Muscle of leg (tissue), 11 donors: ENCODE measurements around the gene ANKFY1. TPM values are rescaled to one million over a fixed set of nuclear protein-coding genes. Genes with fewer than 3 reads are reported as not detected.

Experiments
- DNase-seq: peaks from one replicate; pipeline ENCODE4 v3.0.0; 2013
- H3K27ac ChIP-seq: one replicate; pipeline ENCODE4 v1.5.1; 2013; ENCODE audit warnings: mild to moderate bottlenecking, low read length, control low read depth
- H3K27me3 ChIP-seq: one replicate; pipeline ENCODE4 v1.6.1; 2013; ENCODE audit warnings: low read length; ENCODE audit not compliant: control insufficient read depth, insufficient read depth
- H3K36me3 ChIP-seq: one replicate; pipeline ENCODE4 v1.6.1; 2013; ENCODE audit warnings: low read length; ENCODE audit not compliant: control insufficient read depth, insufficient read depth
- H3K4me1 ChIP-seq: one replicate; pipeline ENCODE4 v1.6.1; 2013; ENCODE audit warnings: low read length; ENCODE audit not compliant: control insufficient read depth, insufficient read depth
- H3K4me3 ChIP-seq: one replicate; pipeline ENCODE4 v1.5.1; 2013; ENCODE audit warnings: low read length, control low read depth
- H3K9me3 ChIP-seq: replicated peaks from 2 replicates; pipeline ENCODE4 v1.6.1; 2013; ENCODE audit warnings: low read depth, low read length; ENCODE audit not compliant: control insufficient read depth
- whole genome bisulfite sequencing: methylation state at CpG from one replicate; pipeline ENCODE4 v1.1.5; 2013; ENCODE audit warnings: missing lambda C conversion rate; ENCODE audit not compliant: insufficient coverage; 5-methylcytosine and 5-hydroxymethylcytosine counted together
- polyA plus RNA-seq, 8 donors: library from polyadenylated mRNA; unstranded; fragments of 120-200 nt; gene quantifications; one replicate each; pipeline versions ENCODE4 v1.2.1 to v1.2.3, GENCODE V29; 2013; ENCODE audit warnings: inconsistent platforms in 1 of 8, low replicate concordance in 1 of 8; ENCODE audit not compliant: insufficient read length in 8 of 8, insufficient read depth in 1 of 8
- total RNA-seq: library from RNA; stranded (reverse); fragments of 120-200 nt; gene quantifications from one replicate; pipeline ENCODE4 v1.2.4, GENCODE V29; 2013

Gene ANKFY1
- total and polyA plus RNA-seq, 9 donors, result 21.1 to 36.5 (median 27.3) TPM

- peaks cover 9% of the 10 kb centered on the region for H3K4me1 ChIP-seq
- H3K27me3 ChIP-seq, result no peaks in the 10 kb centered on the region
- H3K4me3 ChIP-seq, result no peak overlapping the region
- 100% methylated on average over 1 of the region's 5 CpGs for WGBS
- no peak for DNase-seq
- H3K27ac ChIP-seq, result no peak overlapping the region
- peaks cover 22% of the 10 kb centered on the region for H3K36me3 ChIP-seq
- no peaks in the 10 kb centered on the region for H3K9me3 ChIP-seq
Observed at GRCh38 chr17:4246674-4247073, 17.1 kb downstream of the ANKFY1 start.

GRCh38 chr17:4241535-4241934, 22.2 kb downstream of the ANKFY1 start:
- H3K9me3 ChIP-seq, result no peaks in the 10 kb centered on the region
- H3K36me3 ChIP-seq, result peaks cover 25% of the 10 kb centered on the region
- no peaks in the 10 kb centered on the region for H3K27me3 ChIP-seq
- DNase-seq, result no peak
- H3K4me3 ChIP-seq, result no peak overlapping the region
- 95% methylated on average over 9 of the region's 11 CpGs for WGBS
- H3K27ac ChIP-seq, result no peak overlapping the region
- no peaks in the 10 kb centered on the region for H3K4me1 ChIP-seq

GRCh38 chr17:4236456-4236855, 27.3 kb downstream of the ANKFY1 start:
- Histone ChIP-seq H3K36me3 (peaks cover 31% of the 10 kb centered on the region), H3K9me3 (no peaks in the 10 kb centered on the region), H3K27me3 (no peaks in the 10 kb centered on the region), H3K27ac (no peak overlapping the region), H3K4me3 (no peak overlapping the region), H3K4me1 (peaks cover 3% of the 10 kb centered on the region)
- WGBS, result no CpG with 5 or more reads among the region's 3 CpGs
- peak; percentile 30 for DNase-seq

- H3K9me3 ChIP-seq, result no peaks in the 10 kb centered on the region
- H3K4me1 ChIP-seq, result peaks cover 7% of the 10 kb centered on the region
- H3K36me3 ChIP-seq, result peaks cover 29% of the 10 kb centered on the region
- H3K27ac ChIP-seq, result no peak overlapping the region
- peak; percentile 30 for DNase-seq
- no peaks in the 10 kb centered on the region for H3K27me3 ChIP-seq
- no peak overlapping the region for H3K4me3 ChIP-seq
- no CpG with 5 or more reads among the region's 8 CpGs for WGBS
Observed at GRCh38 chr17:4235372-4236279, 28.2 kb downstream of the ANKFY1 start.

GRCh38 chr17:4234401-4234800, 29.4 kb downstream of the ANKFY1 start:
- Histone ChIP-seq H3K27me3 (no peaks in the 10 kb centered on the region), H3K27ac (no peak overlapping the region), H3K4me1 (peaks cover 10% of the 10 kb centered on the region), H3K9me3 (no peaks in the 10 kb centered on the region), H3K36me3 (peaks cover 20% of the 10 kb centered on the region), H3K4me3 (no peak overlapping the region)
- DNase-seq, result no peak

DNA sequence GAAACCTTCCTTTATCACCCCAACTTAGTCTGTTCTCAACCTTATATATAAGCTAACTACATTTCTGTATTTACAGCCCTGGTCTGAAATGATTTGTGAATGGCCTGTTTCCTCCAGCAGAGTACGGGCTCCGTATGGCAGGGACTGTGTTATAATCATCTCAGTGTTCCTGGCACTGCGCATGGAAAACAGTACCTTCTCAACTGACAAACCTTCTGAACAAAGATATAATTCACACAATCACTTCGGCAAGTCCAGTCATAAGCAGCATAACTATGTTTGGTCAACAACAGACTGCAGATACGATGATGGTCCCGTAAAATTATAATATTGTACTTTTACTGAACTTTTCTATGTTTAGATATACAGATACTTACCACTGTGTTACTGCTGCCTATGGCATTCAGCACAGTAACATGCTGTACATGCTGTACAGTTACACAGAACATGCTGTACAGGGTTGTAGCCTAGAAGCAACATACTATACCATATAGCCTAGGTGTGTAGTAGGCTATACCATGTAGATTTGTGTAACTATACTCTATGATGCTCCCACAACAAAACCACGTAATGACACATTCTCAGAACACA, 30.0 kb downstream of the ANKFY1 start:
- H3K4me3 ChIP-seq, result no peak overlapping the region
- peaks cover 20% of the 10 kb centered on the region for H3K36me3 ChIP-seq
- WGBS, result 72% methylated on average over 3 of the region's 7 CpGs
- H3K4me1 ChIP-seq, result peaks cover 10% of the 10 kb centered on the region
- DNase-seq, result peak; percentile 72
- no peak overlapping the region for H3K27ac ChIP-seq
- no peaks in the 10 kb centered on the region for H3K27me3 ChIP-seq
- no peaks in the 10 kb centered on the region for H3K9me3 ChIP-seq

- Histone ChIP-seq H3K9me3 (no peaks in the 10 kb centered on the region), H3K27ac (no peak overlapping the region), H3K27me3 (no peaks in the 10 kb centered on the region), H3K4me1 (peaks cover 10% of the 10 kb centered on the region), H3K36me3 (peaks cover 23% of the 10 kb centered on the region), H3K4me3 (no peak overlapping the region)
- no peak for DNase-seq
- WGBS, result no CpG with 5 or more reads among the region's 4 CpGs
Observed at GRCh38 chr17:4232168-4232813, 31.5 kb downstream of the ANKFY1 start.

DNA sequence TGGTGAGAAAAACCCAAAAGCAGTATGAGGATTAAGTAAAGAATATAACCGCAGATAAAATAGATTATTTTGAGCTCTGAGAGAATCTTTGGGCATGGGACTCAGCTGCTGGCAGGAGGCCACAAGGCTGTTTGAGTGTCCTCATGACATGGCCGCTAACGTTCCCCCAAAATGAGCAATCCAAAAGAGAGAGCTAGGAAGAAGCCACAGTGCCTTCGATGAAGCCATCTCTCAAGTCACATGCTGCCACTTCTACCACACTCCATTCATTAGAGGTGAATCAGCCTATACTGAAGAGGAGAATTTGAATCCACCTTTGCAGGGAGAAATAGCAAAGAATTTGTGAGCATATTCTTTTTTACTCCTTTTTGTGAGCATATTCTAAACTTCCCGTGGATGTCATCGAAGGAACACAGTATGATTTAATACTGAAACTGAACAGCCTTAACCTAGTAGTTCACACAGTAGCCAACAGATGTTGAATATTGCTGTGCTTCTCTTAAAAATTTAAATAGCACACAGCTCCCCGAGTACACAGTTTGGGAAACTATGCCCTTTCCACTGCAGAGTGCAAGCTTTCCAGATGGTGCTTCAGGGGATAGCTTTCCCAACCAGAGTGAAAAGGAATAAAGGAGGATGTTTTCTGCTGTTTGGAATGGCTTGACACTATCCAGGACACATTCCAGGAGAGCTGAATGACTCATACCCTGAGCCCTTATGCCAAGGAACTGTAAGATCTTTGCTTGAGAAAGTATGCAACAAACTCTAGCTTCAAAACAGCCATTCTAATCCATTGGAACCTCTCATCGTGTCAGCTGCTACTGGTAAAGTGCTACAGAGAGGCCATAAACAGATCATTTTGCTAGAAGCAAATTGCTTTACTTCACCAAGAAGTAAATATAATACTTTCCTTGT, 33.9 kb downstream of the ANKFY1 start:
- peak overlapping the region; percentile 71 for H3K27ac ChIP-seq
- H3K36me3 ChIP-seq, result peaks cover 22% of the 10 kb centered on the region
- H3K9me3 ChIP-seq, result no peaks in the 10 kb centered on the region
- no peak overlapping the region for H3K4me3 ChIP-seq
- DNase-seq, result peak; percentile 97
- no peaks in the 10 kb centered on the region for H3K27me3 ChIP-seq
- H3K4me1 ChIP-seq, result peaks cover 10% of the 10 kb centered on the region
- no CpG with 5 or more reads among the region's 8 CpGs for WGBS

- H3K27me3 ChIP-seq, result no peaks in the 10 kb centered on the region
- no peak overlapping the region for H3K4me3 ChIP-seq
- H3K4me1 ChIP-seq, result no peaks in the 10 kb centered on the region
- no peak overlapping the region for H3K27ac ChIP-seq
- H3K9me3 ChIP-seq, result no peaks in the 10 kb centered on the region
- peaks cover 14% of the 10 kb centered on the region for H3K36me3 ChIP-seq
- no peak for DNase-seq
- WGBS, result 76% methylated on average over 22 of the region's 47 CpGs
Observed at GRCh38 chr17:4221899-4222659, 41.7 kb downstream of the ANKFY1 start.
